Posterior cingulate gyrus (tissue), 11 donors: ENCODE results near the gene AGRN.
"Not testable (repeated sequence)": the region's sequence is repeated elsewhere in the genome, so short reads cannot be mapped to it uniquely, and the experiment has no call there.

Experiments
- DNase-seq, 10 donors: peaks; one replicate each; pipeline versions ENCODE4 v3.0.0 to v3.0.0-alpha.2; 2020 to 2021; ENCODE audit warnings: mixed read lengths in 3 of 10
- intact Hi-C: fragments of 100-400 bp; cut with DNase I; formaldehyde crosslinking; loops from one replicate; pipeline ENCODE4 v1.15.1; 2023

Gene AGRN

GRCh38 chr1:1085911-1086841, 66.3 kb downstream of the AGRN start:
- intact Hi-C loops = no loop called here
- peak in 5 of 10 donors; percentile 8 to 74 (median 62) for DNase-seq

- peak in 6 of 10 donors; percentile 6 to 74 (median 38) for DNase-seq
- intact Hi-C loops = no loop called here
Observed at GRCh38 chr1:1086911-1087341, 67.0 kb downstream of the AGRN start.

GRCh38 chr1:1087351-1088028, 67.6 kb downstream of the AGRN start:
- intact Hi-C loops = no loop called here
- DNase-seq = peak in 5 of 10 donors; percentile 15 to 76 (median 64)

- intact Hi-C loops = no loop called here
- DNase-seq = peak in 4 of 10 donors; percentile 18 to 72 (median 38)
Observed at GRCh38 chr1:1088029-1088800, 68.3 kb downstream of the AGRN start.

GRCh38 chr1:1088801-1089680, 69.1 kb downstream of the AGRN start:
- peak in 6 of 10 donors; percentile 5 to 79 (median 42) for DNase-seq
- intact Hi-C loops = no loop called here

- intact Hi-C loops = no loop called here
- peak in 5 of 10 donors; percentile 5 to 75 (median 66) for DNase-seq
Observed at GRCh38 chr1:1089731-1090423, 70.0 kb downstream of the AGRN start.

GRCh38 chr1:1090424-1091343, 70.8 kb downstream of the AGRN start:
- peak in 5 of 10 donors; percentile 8 to 78 (median 44) for DNase-seq
- intact Hi-C loops = no loop called here

GRCh38 chr1:1091344-1092148, 71.6 kb downstream of the AGRN start:
- DNase-seq = peak in 4 of 10 donors; percentile 8 to 55 (median 36)

GRCh38 chr1:1092149-1092855, 72.4 kb downstream of the AGRN start:
- DNase-seq = peak in 5 of 10 donors; percentile 7 to 77 (median 59)
- intact Hi-C loops = no loop called here

More at GRCh38 chr1:1091344-1092148, 71.6 kb downstream of the AGRN start:
- intact Hi-C loops = no loop called here

GRCh38 chr1:1092894-1093609, 73.1 kb downstream of the AGRN start:
- intact Hi-C loops = no loop called here
- peak in 3 of 10 donors; percentile 12 to 71 (median 46) for DNase-seq

GRCh38 chr1:1093610-1093943, 73.7 kb downstream of the AGRN start:
- peak in 2 of 10 donors; percentile 42 to 66 for DNase-seq

GRCh38 chr1:1094981-1095380, 75.1 kb downstream of the AGRN start:
- no peak for DNase-seq
- intact Hi-C loops = no loop called here

More at GRCh38 chr1:1093610-1093943, 73.7 kb downstream of the AGRN start:
- intact Hi-C loops = no loop called here

GRCh38 chr1:1096136-1096535, 76.2 kb downstream of the AGRN start:
- DNase-seq = peak in 1 of 10 donors; percentile 16
- intact Hi-C loops = not testable (repeated sequence)

- intact Hi-C loops = no loop called here
- peak in 2 of 10 donors; percentile 17 to 27 for DNase-seq
Observed at GRCh38 chr1:1098681-1099421, 78.9 kb downstream of the AGRN start.
